ENCODE results near the gene FA2H. TPM values are rescaled to one million over a fixed set of nuclear protein-coding genes. Genes with fewer than 3 reads are reported as not detected.

The FA2H gene
- total RNA-seq, 1 donor from 2014 or later = not detected

DNA sequence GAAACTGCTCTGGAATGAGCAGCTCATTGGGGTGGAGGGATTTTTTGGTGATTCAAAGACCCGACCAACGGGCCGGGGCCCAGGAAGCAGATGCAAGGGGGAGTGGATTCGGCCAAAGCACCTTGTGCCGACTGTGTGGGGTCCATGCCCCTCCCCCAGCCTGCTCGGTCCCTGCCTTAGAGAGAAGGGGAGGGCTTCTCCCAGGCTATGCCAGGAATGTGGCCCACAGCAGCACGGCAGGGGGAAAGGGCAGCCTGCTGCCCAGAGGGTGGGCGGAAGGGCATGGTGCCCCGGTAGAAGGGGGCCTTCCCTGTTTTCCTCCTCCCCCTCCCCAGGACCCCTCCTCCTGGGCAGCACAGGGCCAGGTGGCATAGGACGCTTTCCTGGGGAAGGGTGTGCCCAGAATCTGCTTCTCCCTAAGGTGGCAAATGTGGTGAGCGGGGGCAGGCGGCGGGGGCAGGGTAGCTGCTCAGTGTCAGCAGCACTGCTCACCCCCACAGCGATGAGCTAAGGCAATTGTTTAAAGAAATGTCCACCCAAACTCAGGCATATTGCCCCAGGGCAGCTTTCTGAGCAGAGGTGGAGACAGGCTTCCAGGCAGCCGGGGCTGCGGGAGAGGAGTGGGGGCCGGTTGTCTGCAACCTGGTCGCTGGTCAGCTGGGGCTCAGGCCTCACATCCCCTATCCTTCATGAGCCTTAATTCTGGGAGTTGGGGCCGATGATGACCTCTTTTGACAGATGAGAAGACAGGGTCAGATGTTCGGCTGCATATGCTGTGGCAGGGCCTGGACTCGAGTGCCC lies 40.1 kb downstream of the FA2H start:
- intact Hi-C loops (cut with DNase I) = no loop called here
- Histone ChIP-seq H3K4me1 (no peaks in the 10 kb centered on the region), H3K9me3 (no peaks in the 10 kb centered on the region), H3K27me3 (no peaks in the 10 kb centered on the region), H3K36me3 (no peaks in the 10 kb centered on the region), H3K27ac (no peak overlapping the region), H3K4me3 (no peak overlapping the region)
- no peak for DNase-seq (ENCODE audit: low spot score in 2 of 2)
- TF ChIP-seq CTCF (IDR thresholded peaks at IDR 0.05) = no peak

DNA sequence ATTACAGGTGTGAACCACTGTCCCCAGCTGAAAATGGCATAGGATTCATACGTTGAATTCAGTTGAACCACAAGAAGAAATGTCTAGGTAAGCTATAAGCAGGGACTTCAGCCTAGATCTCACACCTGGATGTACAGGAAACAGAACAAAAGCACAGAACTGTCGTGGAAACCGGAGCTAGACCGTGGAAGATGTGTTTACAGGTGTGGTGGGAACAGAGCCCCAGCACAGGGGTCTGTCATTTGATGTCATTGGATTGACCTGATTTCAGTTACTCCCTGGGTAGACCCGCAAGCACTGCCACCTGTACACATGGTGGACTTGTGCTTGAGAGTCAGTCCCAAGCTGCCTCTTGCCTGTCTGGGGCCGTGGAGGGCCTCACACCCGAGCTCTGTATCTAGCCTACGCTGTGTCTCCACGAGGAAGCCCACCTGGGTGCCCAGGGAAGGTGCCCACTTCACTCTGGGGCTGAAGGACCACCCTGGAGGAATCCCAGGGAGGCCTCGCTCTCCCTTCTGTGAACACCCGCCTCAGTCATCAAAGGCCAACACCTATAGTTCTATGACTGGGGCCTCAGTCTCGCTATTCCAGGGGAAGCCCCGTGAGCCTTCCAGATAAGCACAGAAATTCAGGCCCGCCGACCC lies 41.8 kb downstream of the FA2H start:
- intact Hi-C loops (cut with DNase I) = no loop called here

DNA sequence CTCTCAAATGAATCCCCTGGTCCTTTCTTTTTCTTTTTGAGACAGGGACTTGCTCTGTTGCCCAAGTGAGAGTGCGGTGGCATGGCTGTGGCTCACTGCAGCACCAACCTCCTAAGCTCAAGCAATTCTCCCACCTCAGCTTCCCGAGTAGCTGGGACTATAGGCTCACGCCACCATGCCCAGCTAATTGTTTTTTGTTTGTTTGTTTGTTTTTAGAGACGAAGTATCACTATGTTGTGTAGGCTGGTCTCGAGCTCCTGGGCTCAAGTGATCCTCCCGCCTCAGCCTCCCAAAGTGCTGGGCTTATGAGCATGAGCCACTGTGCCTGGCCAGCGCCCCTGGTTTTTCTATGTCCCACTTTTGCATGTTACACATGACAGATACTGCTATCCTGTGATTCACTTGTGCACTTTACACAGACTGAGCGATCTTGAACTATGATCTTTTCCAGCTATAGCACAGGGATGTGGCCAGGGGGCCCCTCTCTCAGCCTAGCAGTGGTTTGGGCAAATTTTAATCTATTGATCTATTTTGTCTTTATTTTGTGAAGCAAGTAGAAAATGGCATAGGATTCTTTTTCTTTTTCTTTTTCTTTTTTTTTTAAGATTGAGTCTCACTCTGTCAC lies 42.7 kb downstream of the FA2H start:
- no peak overlapping the region for H3K27ac ChIP-seq
- intact Hi-C loops (cut with DNase I) = no loop called here
- TF ChIP-seq CTCF (IDR thresholded peaks at IDR 0.05) = no peak

More for the DNA sequence above, 41.8 kb downstream of the FA2H start:
- no peaks in the 10 kb centered on the region for H3K27me3 ChIP-seq
- H3K27ac ChIP-seq = no peak overlapping the region
- no peak for DNase-seq (ENCODE audit: low spot score in 2 of 2)
- no peaks in the 10 kb centered on the region for H3K36me3 ChIP-seq
- H3K9me3 ChIP-seq = no peaks in the 10 kb centered on the region
- no peaks in the 10 kb centered on the region for H3K4me1 ChIP-seq
- no peak for TF ChIP-seq CTCF (IDR thresholded peaks at IDR 0.05)
- no peak overlapping the region for H3K4me3 ChIP-seq

DNA sequence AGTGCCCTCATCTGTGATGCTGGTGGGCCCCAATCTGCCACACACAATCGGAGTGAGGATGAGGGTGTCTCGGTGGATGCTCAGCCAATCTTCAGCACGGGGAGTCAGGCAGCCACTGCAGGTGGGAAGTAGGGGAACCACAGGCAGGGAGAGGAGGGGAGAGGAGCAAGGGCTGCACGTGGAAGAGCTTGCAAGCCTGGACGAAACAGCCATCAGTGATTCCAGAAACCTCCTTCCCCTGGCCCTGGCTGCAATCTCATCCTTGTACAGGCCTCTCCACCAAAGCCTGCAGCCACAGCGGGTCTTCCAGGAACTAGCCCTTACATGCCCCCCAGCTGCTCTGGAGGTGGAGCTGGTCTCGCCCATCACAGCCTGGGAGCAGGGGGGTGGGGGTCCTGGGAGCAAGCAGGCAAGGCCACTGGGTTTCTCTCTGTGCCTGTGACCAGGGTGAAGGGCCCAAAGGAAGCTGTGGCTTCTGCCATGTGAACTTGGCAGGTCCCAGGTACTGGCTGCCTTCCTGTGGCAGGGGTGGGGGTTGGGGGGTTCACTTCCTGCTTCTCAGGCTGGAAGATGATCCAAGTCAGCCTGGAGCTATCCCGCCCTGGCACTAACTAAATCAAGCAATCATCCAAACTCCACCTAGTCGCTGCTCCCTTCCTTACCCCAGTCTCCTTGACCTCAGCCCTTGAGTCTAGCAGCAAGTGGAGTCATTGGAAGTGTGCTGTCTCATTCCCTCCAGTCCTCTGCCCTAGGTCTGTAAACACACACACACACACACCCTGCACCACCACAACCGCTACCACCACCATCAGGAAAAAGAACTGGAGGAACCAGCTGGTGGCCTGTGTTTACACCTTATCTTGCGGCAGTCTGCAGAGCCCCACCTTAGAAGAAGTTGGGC lies 44.6 kb downstream of the FA2H start:
- H3K4me1 ChIP-seq = peaks cover 0 to 1% of the 10 kb centered on the region in 2 donors
- no peaks in the 10 kb centered on the region for H3K36me3 ChIP-seq
- intact Hi-C loops (cut with DNase I) = no loop called here
- no peak overlapping the region for H3K27ac ChIP-seq
- no peak overlapping the region for H3K4me3 ChIP-seq
- no peak for DNase-seq (ENCODE audit: low spot score in 2 of 2)
- H3K27me3 ChIP-seq = no peaks in the 10 kb centered on the region
- TF ChIP-seq CTCF (IDR thresholded peaks at IDR 0.05) = no peak
- no peaks in the 10 kb centered on the region for H3K9me3 ChIP-seq

More for the DNA sequence above, 42.7 kb downstream of the FA2H start:
- DNase-seq (ENCODE audit: low spot score in 2 of 2) = no peak
- Histone ChIP-seq H3K4me1 (no peaks in the 10 kb centered on the region), H3K36me3 (no peaks in the 10 kb centered on the region), H3K27me3 (no peaks in the 10 kb centered on the region), H3K4me3 (no peak overlapping the region), H3K9me3 (no peaks in the 10 kb centered on the region)

- Histone ChIP-seq H3K4me3 (no peak overlapping the region), H3K36me3 (no peaks in the 10 kb centered on the region), H3K4me1 (peaks cover 0 to 2% of the 10 kb centered on the region in 2 donors), H3K27me3 (no peaks in the 10 kb centered on the region), H3K9me3 (no peaks in the 10 kb centered on the region), H3K27ac (no peak overlapping the region)
- intact Hi-C loops (cut with DNase I) = no loop called here
- no peak for DNase-seq (ENCODE audit: low spot score in 2 of 2)
- no peak for TF ChIP-seq CTCF (IDR thresholded peaks at IDR 0.05)
Observed at GRCh38 chr16:74727903-74728302, 46.7 kb downstream of the FA2H start.
